Brain microvascular endothelial cell (primary cell): ENCODE data around the gene MAGEE2.
A peak's percentile ranks its signal among the peaks of the same experiment; 100 is the strongest.
"Not testable (repeated sequence)": the region's sequence is repeated elsewhere in the genome, so short reads cannot be mapped to it uniquely, and the experiment has no call there.

Experiments
- DNase-seq: peaks from one replicate; pipeline ENCODE4 v3.0.0-alpha.2; 2020
- H3K27ac ChIP-seq: fragments of 250-450 bp; sonication (Bioruptor Pico); 2 replicates; pipeline ENCODE4 v1.5.1; 2020; ENCODE audit warnings: mild to moderate bottlenecking, moderate library complexity
- H3K27me3 ChIP-seq: fragments of 250-450 bp; sonication (Bioruptor Pico); replicated peaks from 2 replicates; pipeline ENCODE4 v1.5.1; 2020; ENCODE audit warnings: mild to moderate bottlenecking
- H3K36me3 ChIP-seq: fragments of 250-450 bp; sonication (Bioruptor Pico); replicated peaks from 2 replicates; pipeline ENCODE4 v1.5.1; 2020; ENCODE audit warnings: mild to moderate bottlenecking
- H3K4me3 ChIP-seq: 2 replicates; pipeline ENCODE4 v1.5.1; 2011; ENCODE audit warnings: low read depth, mild to moderate bottlenecking, control low read depth, low read length, moderate library complexity
- CTCF ChIP-seq: IDR thresholded peaks from 2 replicates; pipeline ENCODE4 v1.5.1; 2011; ENCODE audit warnings: low read depth, mild to moderate bottlenecking, moderate library complexity, low read length, control low read depth, inconsistent platforms; ENCODE audit errors: missing control alignments
- in situ Hi-C: cut with HindIII; loops from 2 replicates; pipeline ENCODE4 v1.10.0; 2017; ENCODE audit warnings: low sequenced_read_pairs, low pct_ligation_motif_present

Gene MAGEE2, protein sequence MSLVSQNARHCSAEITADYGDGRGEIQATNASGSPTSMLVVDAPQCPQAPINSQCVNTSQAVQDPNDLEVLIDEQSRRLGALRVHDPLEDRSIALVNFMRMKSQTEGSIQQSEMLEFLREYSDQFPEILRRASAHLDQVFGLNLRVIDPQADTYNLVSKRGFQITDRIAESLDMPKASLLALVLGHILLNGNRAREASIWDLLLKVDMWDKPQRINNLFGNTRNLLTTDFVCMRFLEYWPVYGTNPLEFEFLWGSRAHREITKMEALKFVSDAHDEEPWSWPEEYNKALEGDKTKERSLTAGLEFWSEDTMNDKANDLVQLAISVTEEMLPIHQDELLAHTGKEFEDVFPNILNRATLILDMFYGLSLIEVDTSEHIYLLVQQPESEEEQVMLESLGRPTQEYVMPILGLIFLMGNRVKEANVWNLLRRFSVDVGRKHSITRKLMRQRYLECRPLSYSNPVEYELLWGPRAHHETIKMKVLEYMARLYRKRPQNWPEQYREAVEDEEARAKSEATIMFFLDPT

DNA sequence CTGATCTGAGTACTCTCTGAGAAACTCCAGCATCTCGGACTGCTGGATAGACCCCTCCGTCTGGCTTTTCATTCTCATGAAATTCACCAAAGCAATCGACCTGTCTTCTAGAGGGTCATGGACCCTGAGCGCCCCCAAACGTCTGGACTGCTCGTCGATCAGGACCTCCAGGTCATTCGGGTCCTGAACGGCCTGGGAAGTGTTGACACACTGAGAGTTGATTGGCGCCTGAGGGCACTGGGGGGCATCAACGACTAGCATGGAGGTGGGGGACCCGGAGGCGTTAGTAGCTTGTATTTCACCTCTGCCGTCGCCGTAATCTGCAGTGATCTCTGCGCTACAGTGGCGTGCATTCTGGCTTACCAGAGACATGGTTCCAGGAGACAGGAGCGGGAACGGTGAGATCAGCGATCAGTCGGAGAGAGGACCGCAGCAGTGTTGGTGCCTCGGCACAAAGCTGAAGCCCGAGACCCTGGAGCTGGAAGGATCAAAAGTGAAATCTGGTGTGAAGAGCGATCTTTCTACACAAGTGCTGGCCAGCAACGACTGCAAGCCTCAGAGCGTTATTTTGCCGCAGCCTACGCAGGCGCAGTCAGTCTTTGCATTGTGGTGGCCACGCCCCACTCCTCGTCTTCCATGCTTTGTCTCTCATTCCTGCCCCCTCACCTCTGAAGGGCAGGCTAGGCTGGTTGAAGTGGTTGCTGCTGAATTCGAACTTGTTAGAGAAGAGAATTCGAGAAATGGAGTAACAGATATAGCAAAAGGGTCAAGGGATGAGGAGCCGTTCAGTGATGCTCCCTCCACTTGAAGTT is at the start of gene MAGEE2:
Gene MAGEE2, minus strand, starts transcription at position 575 of the 812 bp plus-strand sequence. Its CDS starts 203 bp downstream, at position 372.
- no peaks in the 10 kb centered on the region for H3K36me3 ChIP-seq
- no peak within 1 kb of the TSS for H3K27ac ChIP-seq
- in situ Hi-C loops, result no loop called here
- no peak for TF ChIP-seq CTCF
- DNase-seq, result no peak
- no peak within 1 kb of the TSS for H3K4me3 ChIP-seq
- H3K27me3 ChIP-seq, result no peaks in the 10 kb centered on the region

GRCh38 chrX:75786290-75786689 is 1.2 kb upstream of the MAGEE2 start:
- no peaks in the 10 kb centered on the region for H3K36me3 ChIP-seq
- TF ChIP-seq CTCF, result no peak
- in situ Hi-C loops, result no loop called here
- H3K27me3 ChIP-seq, result no peaks in the 10 kb centered on the region
- H3K4me3 ChIP-seq, result no peak overlapping the region
- H3K27ac ChIP-seq, result no peak overlapping the region
- no peak for DNase-seq

DNA sequence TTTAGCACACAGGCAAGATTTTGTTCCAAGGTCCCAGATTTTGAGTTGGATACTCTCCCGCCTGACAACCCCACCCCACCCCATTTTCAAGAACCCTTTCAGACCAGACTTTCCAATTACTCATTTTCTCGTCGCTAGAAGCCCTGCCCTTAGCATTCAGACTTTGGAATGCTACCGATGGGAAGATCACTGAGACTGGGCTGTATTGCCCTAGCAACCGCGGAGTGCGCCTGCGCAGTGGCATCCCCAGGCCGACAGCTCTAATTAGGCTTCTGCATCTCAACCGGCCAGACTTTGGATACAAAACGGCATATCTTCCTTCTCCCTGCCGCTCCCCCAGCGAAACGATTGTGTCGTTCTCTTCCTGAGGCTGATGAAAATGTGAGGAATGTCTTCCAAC is 3.4 kb downstream of the MAGEE2 start:
- no peak for TF ChIP-seq CTCF
- H3K27ac ChIP-seq, result no peak overlapping the region
- in situ Hi-C loops, result no loop called here
- no peaks in the 10 kb centered on the region for H3K36me3 ChIP-seq
- no peak for DNase-seq
- no peak overlapping the region for H3K4me3 ChIP-seq
- H3K27me3 ChIP-seq, result no peaks in the 10 kb centered on the region

DNA sequence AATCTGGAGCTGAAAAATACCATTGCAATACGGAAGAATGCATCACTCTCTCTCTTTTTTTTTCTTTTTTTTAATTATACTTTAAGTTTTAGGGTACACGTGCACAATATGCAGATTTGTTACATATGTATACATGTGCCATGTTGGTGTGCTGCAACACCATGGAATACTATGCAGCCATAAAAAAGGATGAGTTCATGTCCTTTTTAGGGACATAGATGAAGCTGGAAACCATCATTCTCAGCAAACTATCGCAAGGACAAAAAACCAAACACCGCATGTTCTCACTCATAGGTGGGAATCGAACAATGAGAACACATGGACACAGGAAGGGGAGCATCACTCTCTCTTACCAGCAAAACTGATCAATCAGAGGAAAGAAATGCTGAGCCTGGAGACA is 17.0 kb downstream of the MAGEE2 start:
- in situ Hi-C loops, H3K4me3 ChIP-seq, H3K27ac ChIP-seq, DNase-seq, H3K36me3 ChIP-seq, H3K27me3 ChIP-seq: not testable (repeated sequence)

DNA sequence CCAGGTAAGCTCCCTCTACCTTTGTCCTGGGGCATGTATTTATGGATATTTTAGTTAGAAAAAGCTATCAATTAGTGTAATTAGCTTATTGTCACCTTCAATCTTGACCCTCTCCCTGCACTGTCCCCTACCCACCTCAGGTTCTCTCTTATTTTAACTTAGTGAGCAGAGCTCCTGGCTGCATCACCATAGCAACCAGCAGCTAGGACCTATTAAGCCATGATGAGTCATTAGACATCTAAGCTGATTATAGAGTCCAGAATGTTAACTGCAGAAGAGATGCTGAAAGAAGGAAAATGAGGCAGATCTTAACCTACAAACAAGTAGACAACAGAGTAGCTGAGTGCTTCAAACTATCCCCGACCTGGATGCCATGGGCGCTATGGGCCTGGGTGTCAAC is 36.6 kb downstream of the MAGEE2 start:
- no peaks in the 10 kb centered on the region for H3K27me3 ChIP-seq
- no peak overlapping the region for H3K27ac ChIP-seq
- DNase-seq, result no peak
- H3K36me3 ChIP-seq, result no peaks in the 10 kb centered on the region
- in situ Hi-C loops, result no loop called here
- no peak for TF ChIP-seq CTCF
- H3K4me3 ChIP-seq, result no peak overlapping the region

DNA sequence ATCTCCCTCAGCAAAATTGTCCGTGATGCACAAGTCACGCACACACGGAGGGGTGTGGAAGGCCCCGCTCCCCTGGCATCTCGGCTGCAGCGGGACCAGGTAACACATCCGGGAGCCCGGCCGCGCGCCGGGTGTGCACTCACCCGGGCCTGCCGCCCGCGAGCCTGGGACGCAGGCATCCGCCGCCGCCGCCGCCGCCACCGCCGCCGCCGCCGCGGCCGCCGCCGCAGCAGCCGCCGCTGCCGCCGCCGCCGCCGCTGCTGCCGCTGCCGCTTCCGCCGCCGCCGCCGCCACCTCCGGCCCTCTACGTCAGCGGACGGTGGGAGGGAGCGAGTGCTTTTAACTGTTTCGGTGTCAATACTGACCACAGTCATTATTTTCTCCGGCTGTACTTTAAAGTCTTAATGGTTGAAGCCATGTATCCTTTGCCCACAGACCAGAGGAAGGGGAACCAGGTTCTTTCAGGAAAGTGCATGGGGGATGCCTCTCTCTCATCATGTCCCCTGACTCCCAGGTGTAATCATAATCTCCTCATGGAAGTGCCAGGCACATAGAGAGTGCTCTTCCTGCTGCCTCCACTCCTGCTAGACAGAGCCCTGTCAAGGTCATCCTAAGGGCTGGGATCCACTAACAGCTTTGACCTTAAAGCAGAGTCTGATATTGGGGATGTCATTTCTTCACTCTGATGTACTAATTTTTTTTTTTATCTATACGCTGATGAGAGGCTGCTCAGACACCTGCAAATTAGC is 38.0 kb downstream of the MAGEE2 start:
- H3K27me3 ChIP-seq, result no peaks in the 10 kb centered on the region
- no peak overlapping the region for H3K27ac ChIP-seq
- in situ Hi-C loops, result no loop called here
- no peaks in the 10 kb centered on the region for H3K36me3 ChIP-seq
- peak; percentile 1 for DNase-seq
- TF ChIP-seq CTCF, result no peak
- peak overlapping the region; percentile 48 for H3K4me3 ChIP-seq
